LNCaP clone FGC (cell line): ENCODE results near the gene LMO7.

Experiments used
- DNase-seq: peaks from one replicate; pipeline ENCODE4 v3.0.0-alpha.2; 2011; ENCODE audit warnings: low read depth
- H3K4me3 ChIP-seq: 2 replicates; pipeline ENCODE4 v1.5.1; 2011; ENCODE audit warnings: mild to moderate bottlenecking, low read depth, low read length, control low read depth
- CTCF ChIP-seq: IDR thresholded peaks from 2 replicates; pipeline ENCODE4 v1.5.1; 2012; ENCODE audit warnings: mild to moderate bottlenecking; ENCODE audit not compliant: control insufficient read depth, insufficient read depth; ENCODE audit errors: extremely low read depth

LMO7 gene

GRCh38 chr13:75897386-75897785, 261.3 kb downstream of the LMO7 start:
- no peak overlapping the region for H3K4me3 ChIP-seq
- no peak for TF ChIP-seq CTCF
- DNase-seq, result no peak

- DNase-seq, result no peak
- no peak for TF ChIP-seq CTCF
- no peak overlapping the region for H3K4me3 ChIP-seq
Observed at GRCh38 chr13:75901501-75901900, 265.4 kb downstream of the LMO7 start.

GRCh38 chr13:75902166-75903104, 266.3 kb downstream of the LMO7 start:
- no peak for TF ChIP-seq CTCF
- no peak overlapping the region for H3K4me3 ChIP-seq
- DNase-seq, result peak; percentile 27

GRCh38 chr13:75904012-75904411, 267.9 kb downstream of the LMO7 start:
- H3K4me3 ChIP-seq, result no peak overlapping the region
- no peak for DNase-seq
- no peak for TF ChIP-seq CTCF

GRCh38 chr13:75906315-75906714, 270.2 kb downstream of the LMO7 start:
- no peak for TF ChIP-seq CTCF
- DNase-seq, result no peak
- no peak overlapping the region for H3K4me3 ChIP-seq

GRCh38 chr13:75907044-75907443, 270.9 kb downstream of the LMO7 start:
- no peak for DNase-seq
- no peak overlapping the region for H3K4me3 ChIP-seq
- no peak for TF ChIP-seq CTCF

GRCh38 chr13:75908141-75908540, 272.0 kb downstream of the LMO7 start:
- H3K4me3 ChIP-seq, result no peak overlapping the region
- no peak for TF ChIP-seq CTCF
- DNase-seq, result no peak
